WTC11 (cell line): ENCODE data around the gene HSD17B12. TPM values are rescaled to one million over a fixed set of nuclear protein-coding genes. Genes with fewer than 3 reads are reported as not detected.

Experiments
- ATAC-seq: fragments of 200-7000 bp; cut with Tn5 transposase; 2 replicates; pipeline ENCODE4 v1.10.0; 2021; ENCODE audit warnings: mild to moderate bottlenecking, moderate library complexity
- CTCF ChIA-PET: fragments of 300-600 bp; sonication (Branson Sonifier 250); formaldehyde crosslinking; loops from one replicate; lab custom pipeline; 2021; ENCODE audit warnings: antibody characterized with exemption; lab: Charles Lee
- POLR2A ChIA-PET: fragments of 350-600 bp; sonication (Branson Sonifier 250); formaldehyde crosslinking; loops from one replicate; lab custom pipeline; 2021; ENCODE audit warnings: antibody characterized with exemption; lab: Charles Lee
- DNase-seq: peaks from one replicate; pipeline ENCODE4 v3.0.0; 2021; ENCODE audit warnings: low spot score
- H3K27ac Mint-ChIP-seq: 2 replicates; pipeline ENCODE4 v1.8.0; 2021; ENCODE audit warnings: mixed read lengths
- H3K27me3 Mint-ChIP-seq: 2 replicates; pipeline ENCODE4 v1.8.0; 2021; ENCODE audit warnings: low read depth, mild to moderate bottlenecking, moderate library complexity, mixed read lengths
- H3K36me3 Mint-ChIP-seq: 2 replicates; pipeline ENCODE4 v1.8.0; 2021; ENCODE audit warnings: mixed read lengths
- H3K4me1 Mint-ChIP-seq: 2 replicates; pipeline ENCODE4 v1.8.0; 2022; ENCODE audit warnings: mixed read lengths
- H3K4me3 Mint-ChIP-seq: 2 replicates; pipeline ENCODE4 v1.8.0; 2021; ENCODE audit warnings: mild to moderate bottlenecking, moderate library complexity, mixed read lengths
- H3K9me3 Mint-ChIP-seq: 2 replicates; pipeline ENCODE4 v1.8.0; 2021; ENCODE audit warnings: mixed read lengths
- ATF1 ChIP-seq: sonication (generic); formaldehyde crosslinking; IDR thresholded peaks from 2 replicates; pipeline ENCODE4 v1.8.1; 2023; ENCODE audit warnings: mild to moderate bottlenecking, moderate library complexity, missing genetic modification reagents
- EMX1 ChIP-seq: fragments of 250-450 bp; sonication (Bioruptor Pico); IDR thresholded peaks from 2 replicates; pipeline ENCODE4 v1.8.0; 2021; ENCODE audit warnings: mild to moderate bottlenecking
- FOXK1 ChIP-seq: sonication (generic); formaldehyde crosslinking; IDR thresholded peaks from 2 replicates; pipeline ENCODE4 v1.8.0; 2022; ENCODE audit warnings: mild to moderate bottlenecking, moderate library complexity, missing genetic modification reagents
- NFATC4 ChIP-seq: fragments of 250-450 bp; sonication (Bioruptor Pico); IDR thresholded peaks from 2 replicates; pipeline ENCODE4 v1.9.0; 2021; ENCODE audit warnings: mild to moderate bottlenecking
- OVOL2 ChIP-seq: fragments of 250-450 bp; sonication (Bioruptor Pico); IDR thresholded peaks from 2 replicates; pipeline ENCODE4 v1.9.0; 2021; ENCODE audit warnings: mild to moderate bottlenecking, borderline replicate concordance
- RELA ChIP-seq: sonication (generic); formaldehyde crosslinking; IDR thresholded peaks from 2 replicates; pipeline ENCODE4 v1.8.1; 2022; ENCODE audit warnings: missing genetic modification reagents, mild to moderate bottlenecking, borderline replicate concordance
- TEAD1 ChIP-seq: sonication (generic); formaldehyde crosslinking; IDR thresholded peaks from 2 replicates; pipeline ENCODE4 v1.8.0; 2022; ENCODE audit warnings: mild to moderate bottlenecking, missing genetic modification reagents
- ZNF532 ChIP-seq: fragments of 250-450 bp; sonication (Bioruptor Pico); IDR thresholded peaks from 2 replicates; pipeline ENCODE4 v1.9.0; 2021; ENCODE audit warnings: mild to moderate bottlenecking, borderline replicate concordance
- total RNA-seq: library from RNA; stranded (reverse); gene quantifications from 3 replicates; pipeline ENCODE4 v1.2.3, GENCODE V29; 2021
- TF ChIP-seq, protein P1 (sequence below): sonication (generic); formaldehyde crosslinking; IDR thresholded peaks from 2 replicates; pipeline ENCODE4 v1.8.1; 2023; ENCODE audit warnings: mild to moderate bottlenecking, missing genetic modification reagents
- TF ChIP-seq, protein P2 (sequence below): fragments of 250-450 bp; sonication (Bioruptor Pico); IDR thresholded peaks from 2 replicates; pipeline ENCODE4 v1.9.0; 2021; ENCODE audit warnings: mild to moderate bottlenecking

HSD17B12 gene
- total RNA-seq, 1 experiment from 2014 or later: 149 TPM

- DNase-seq (no peak), ATAC-seq (no peak)
- peaks cover under 1% of the 10 kb centered on the region; the same call in 1 of the 2 replicates for H3K9me3 Mint-ChIP-seq
- H3K4me3 Mint-ChIP-seq: no peak overlapping the region
- POLR2A ChIA-PET: no interaction called here
- H3K36me3 Mint-ChIP-seq: peaks cover 20% of the 10 kb centered on the region
- no peak overlapping the region for H3K27ac Mint-ChIP-seq
- TF ChIP-seq, protein P1, sequence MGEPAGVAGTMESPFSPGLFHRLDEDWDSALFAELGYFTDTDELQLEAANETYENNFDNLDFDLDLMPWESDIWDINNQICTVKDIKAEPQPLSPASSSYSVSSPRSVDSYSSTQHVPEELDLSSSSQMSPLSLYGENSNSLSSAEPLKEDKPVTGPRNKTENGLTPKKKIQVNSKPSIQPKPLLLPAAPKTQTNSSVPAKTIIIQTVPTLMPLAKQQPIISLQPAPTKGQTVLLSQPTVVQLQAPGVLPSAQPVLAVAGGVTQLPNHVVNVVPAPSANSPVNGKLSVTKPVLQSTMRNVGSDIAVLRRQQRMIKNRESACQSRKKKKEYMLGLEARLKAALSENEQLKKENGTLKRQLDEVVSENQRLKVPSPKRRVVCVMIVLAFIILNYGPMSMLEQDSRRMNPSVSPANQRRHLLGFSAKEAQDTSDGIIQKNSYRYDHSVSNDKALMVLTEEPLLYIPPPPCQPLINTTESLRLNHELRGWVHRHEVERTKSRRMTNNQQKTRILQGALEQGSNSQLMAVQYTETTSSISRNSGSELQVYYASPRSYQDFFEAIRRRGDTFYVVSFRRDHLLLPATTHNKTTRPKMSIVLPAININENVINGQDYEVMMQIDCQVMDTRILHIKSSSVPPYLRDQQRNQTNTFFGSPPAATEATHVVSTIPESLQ: no peak
- no peaks in the 10 kb centered on the region for H3K27me3 Mint-ChIP-seq
- CTCF ChIA-PET: no interaction called here
- H3K4me1 Mint-ChIP-seq: no peaks in the 10 kb centered on the region
These were observed 117.3 kb downstream of the HSD17B12 start for GRCh38 chr11:43797866-43798265.

GRCh38 chr11:43802509-43802908 lies 122.0 kb downstream of the HSD17B12 start:
- ChIA-PET CTCF (interaction anchor here (0.6 to 1.7 kb wide), 9 partner anchors 15 to 441 kb away, joined by 3 to 11 read pairs (median 4); no protein-coding TSS in a partner anchor), POLR2A (no interaction called here)
- Mint-ChIP-seq H3K9me3 (peaks cover 35% of the 10 kb centered on the region), H3K27ac (no peak overlapping the region), H3K4me3 (no peak overlapping the region), H3K27me3 (no peaks in the 10 kb centered on the region), H3K36me3 (peaks cover 60% of the 10 kb centered on the region), H3K4me1 (no peaks in the 10 kb centered on the region)
- ATAC-seq (peak; percentile 52; the same call in 1 of the 2 replicates), DNase-seq (no peak)
- TF ChIP-seq OVOL2 (no peak), ZNF532 (CRISPR knock-in tag) (no peak), EMX1 (CRISPR knock-in tag) (no peak), FOXK1 (CRISPR knock-in tag) (no peak)
- TF ChIP-seq, protein P1: no peak

DNA sequence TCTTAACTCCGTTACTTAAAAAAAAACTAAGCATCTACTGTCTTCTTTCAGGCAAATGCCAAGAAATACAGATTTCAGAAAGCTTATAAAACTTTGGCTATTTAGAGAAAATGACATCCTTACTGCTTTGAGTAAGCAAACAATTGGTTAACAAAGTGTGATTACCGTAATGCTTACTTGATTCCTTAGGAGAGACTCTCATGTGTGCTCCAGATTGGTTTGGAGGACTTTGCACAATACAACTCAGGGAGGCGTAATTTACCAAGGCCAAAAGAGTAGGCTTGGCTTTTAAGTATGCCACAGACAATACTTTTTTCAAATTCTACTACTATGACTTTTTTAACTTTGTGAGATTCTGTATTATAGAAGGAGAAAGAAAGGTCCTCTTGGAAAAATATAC lies 123.2 kb downstream of the HSD17B12 start:
- DNase-seq: no peak
- no peaks in the 10 kb centered on the region for H3K27me3 Mint-ChIP-seq
- TF ChIP-seq, protein P2, sequence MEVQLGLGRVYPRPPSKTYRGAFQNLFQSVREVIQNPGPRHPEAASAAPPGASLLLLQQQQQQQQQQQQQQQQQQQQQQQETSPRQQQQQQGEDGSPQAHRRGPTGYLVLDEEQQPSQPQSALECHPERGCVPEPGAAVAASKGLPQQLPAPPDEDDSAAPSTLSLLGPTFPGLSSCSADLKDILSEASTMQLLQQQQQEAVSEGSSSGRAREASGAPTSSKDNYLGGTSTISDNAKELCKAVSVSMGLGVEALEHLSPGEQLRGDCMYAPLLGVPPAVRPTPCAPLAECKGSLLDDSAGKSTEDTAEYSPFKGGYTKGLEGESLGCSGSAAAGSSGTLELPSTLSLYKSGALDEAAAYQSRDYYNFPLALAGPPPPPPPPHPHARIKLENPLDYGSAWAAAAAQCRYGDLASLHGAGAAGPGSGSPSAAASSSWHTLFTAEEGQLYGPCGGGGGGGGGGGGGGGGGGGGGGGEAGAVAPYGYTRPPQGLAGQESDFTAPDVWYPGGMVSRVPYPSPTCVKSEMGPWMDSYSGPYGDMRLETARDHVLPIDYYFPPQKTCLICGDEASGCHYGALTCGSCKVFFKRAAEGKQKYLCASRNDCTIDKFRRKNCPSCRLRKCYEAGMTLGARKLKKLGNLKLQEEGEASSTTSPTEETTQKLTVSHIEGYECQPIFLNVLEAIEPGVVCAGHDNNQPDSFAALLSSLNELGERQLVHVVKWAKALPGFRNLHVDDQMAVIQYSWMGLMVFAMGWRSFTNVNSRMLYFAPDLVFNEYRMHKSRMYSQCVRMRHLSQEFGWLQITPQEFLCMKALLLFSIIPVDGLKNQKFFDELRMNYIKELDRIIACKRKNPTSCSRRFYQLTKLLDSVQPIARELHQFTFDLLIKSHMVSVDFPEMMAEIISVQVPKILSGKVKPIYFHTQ: no peak
- TF ChIP-seq ATF1 (CRISPR knock-in tag) (no peak), TEAD1 (CRISPR knock-in tag) (no peak), RELA (no peak), NFATC4 (CRISPR knock-in tag) (no peak)
- ATAC-seq: no peak
- POLR2A ChIA-PET: no interaction called here
- H3K9me3 Mint-ChIP-seq: peaks cover 35% of the 10 kb centered on the region
- no peak overlapping the region for H3K27ac Mint-ChIP-seq
- CTCF ChIA-PET: no interaction called here
- H3K36me3 Mint-ChIP-seq: peaks cover 57% of the 10 kb centered on the region
- H3K4me3 Mint-ChIP-seq: no peak overlapping the region
- H3K4me1 Mint-ChIP-seq: no peaks in the 10 kb centered on the region
